Neural cell (in vitro differentiated cells): ENCODE data around the gene PHACTR2. TPM values are rescaled to one million over a fixed set of nuclear protein-coding genes. Genes with fewer than 3 reads are reported as not detected.

Experiments used
- H2AFZ ChIP-seq: fragments of 200-600, 300-800 bp; sonication (generic), shearing (Covaris generic); 2 replicates; pipeline ENCODE4 v1.6.0; 2014; ENCODE audit warnings: low read depth, mild to moderate bottlenecking, antibody characterized with exemption, low read length, moderate library complexity
- H3F3A ChIP-seq: fragments of 200-600 bp; shearing (Covaris generic); 2 replicates; pipeline ENCODE4 v1.6.1; 2016; ENCODE audit warnings: mild to moderate bottlenecking, moderate library complexity, mixed read lengths, antibody characterized with exemption, low read length; ENCODE audit not compliant: insufficient read depth, poor library complexity, severe bottlenecking
- H3K27ac ChIP-seq: fragments of 200-600, 300-800 bp; sonication (generic), shearing (Covaris generic); 2 replicates; pipeline ENCODE4 v1.5.1; 2014; ENCODE audit warnings: mild to moderate bottlenecking, low read length, moderate library complexity
- H3K27me3 ChIP-seq: fragments of 300-800, 200-600 bp; sonication (generic), shearing (Covaris generic); 2 replicates; pipeline ENCODE4 v1.6.0; 2014; ENCODE audit warnings: mild to moderate bottlenecking, low read depth, low read length, moderate library complexity; ENCODE audit not compliant: insufficient read depth
- H3K36me3 ChIP-seq: fragments of 300-800, 200-600 bp; sonication (generic), shearing (Covaris generic); 2 replicates; pipeline ENCODE4 v1.5.1; 2014; ENCODE audit warnings: mild to moderate bottlenecking, antibody characterized with exemption, low read length, moderate library complexity; ENCODE audit not compliant: insufficient read depth
- H3K4me2 ChIP-seq: fragments of 300-800, 200-600 bp; sonication (generic), shearing (Covaris generic); 2 replicates; pipeline ENCODE4 v1.6.0; 2014; ENCODE audit warnings: mild to moderate bottlenecking, low read length
- H3K4me3 ChIP-seq: fragments of 300-800, 200-600 bp; sonication (generic), shearing (Covaris generic); 2 replicates; pipeline ENCODE4 v1.5.1; 2014; ENCODE audit warnings: mild to moderate bottlenecking, low read length, moderate library complexity
- H3K79me2 ChIP-seq: fragments of 200-600 bp; shearing (Covaris generic); replicated peaks from 2 replicates; pipeline ENCODE4 v1.6.0; 2014; ENCODE audit warnings: mild to moderate bottlenecking, low read length, moderate library complexity; ENCODE audit not compliant: insufficient read depth
- H3K9ac ChIP-seq: fragments of 300-800, 200-600 bp; sonication (generic), shearing (Covaris generic); 2 replicates; pipeline ENCODE4 v1.6.1; 2016; ENCODE audit warnings: mild to moderate bottlenecking, low read length, mixed read lengths
- H3K9me2 ChIP-seq: fragments of 200-600 bp; shearing (Covaris generic); 2 replicates; pipeline ENCODE4 v1.6.1; 2016; ENCODE audit warnings: mild to moderate bottlenecking, low read length, mixed read lengths; ENCODE audit not compliant: insufficient read depth
- H3K9me3 ChIP-seq: fragments of 200-600, 300-800 bp; sonication (generic), shearing (Covaris generic); 2 replicates; pipeline ENCODE4 v1.6.1; 2016; ENCODE audit warnings: mild to moderate bottlenecking, mixed run types, low read length, moderate library complexity, mixed read lengths
- H4K20me1 ChIP-seq: fragments of 200-600 bp; shearing (Covaris generic); 2 replicates; pipeline ENCODE4 v1.6.1; 2016; ENCODE audit warnings: mild to moderate bottlenecking, mixed run types; ENCODE audit not compliant: insufficient read depth
- EP300 ChIP-seq: fragments of 450-650 bp; conservative IDR thresholded peaks from 2 replicates; pipeline ENCODE4 v1.6.1; 2014; ENCODE audit warnings: antibody characterized with exemption, mild to moderate bottlenecking, moderate library complexity; ENCODE audit not compliant: poor library complexity, severe bottlenecking
- EZH2 ChIP-seq: fragments of 200-600, 300-800 bp; shearing (Covaris generic), sonication (generic); IDR thresholded peaks from 2 replicates; pipeline ENCODE4 v1.6.1; 2014; ENCODE audit warnings: antibody characterized with exemption, low read length, borderline replicate concordance, mild to moderate bottlenecking; ENCODE audit not compliant: insufficient read depth, poor library complexity, severe bottlenecking
- MXI1 ChIP-seq: fragments of 450-650 bp; conservative IDR thresholded peaks from 2 replicates; pipeline ENCODE4 v1.6.1; 2014; ENCODE audit warnings: antibody characterized with exemption, mild to moderate bottlenecking; ENCODE audit not compliant: poor library complexity, severe bottlenecking
- POLR2AphosphoS5 ChIP-seq: IDR thresholded peaks from 2 replicates; pipeline ENCODE4 v1.6.1; 2012
- RAD21 ChIP-seq: fragments of 450-650 bp; conservative IDR thresholded peaks from 2 replicates; pipeline ENCODE4 v1.6.1; 2014; ENCODE audit warnings: antibody characterized with exemption, mild to moderate bottlenecking, moderate library complexity
- REST ChIP-seq: IDR thresholded peaks from 2 replicates; pipeline ENCODE4 v1.6.1; 2012; ENCODE audit warnings: borderline replicate concordance
- SMC3 ChIP-seq: fragments of 450-650 bp; conservative IDR thresholded peaks from 2 replicates; pipeline ENCODE4 v1.6.1; 2014; ENCODE audit warnings: antibody characterized with exemption, mild to moderate bottlenecking, moderate library complexity; ENCODE audit not compliant: poor library complexity
- TAF1 ChIP-seq: IDR thresholded peaks from 2 replicates; pipeline ENCODE4 v1.6.1; 2012; ENCODE audit warnings: low read depth
- polyA plus RNA-seq: library from polyadenylated mRNA; depleted of rRNA; stranded (reverse); fragments of >200 nt; gene quantifications from 2 replicates; pipeline ENCODE4 v1.2.3, GENCODE V29; 2014
- TF ChIP-seq, protein P1 (sequence below): fragments of 450-650 bp; IDR thresholded peaks from 2 replicates; pipeline ENCODE4 v1.5.1; 2014; ENCODE audit warnings: antibody characterized with exemption, mild to moderate bottlenecking, moderate library complexity; ENCODE audit not compliant: poor library complexity, severe bottlenecking

Gene PHACTR2
- polyA plus RNA-seq, 1 donor from 2014 or later, result 2.8 TPM

GRCh38 chr6:143842902-143843676, 165.3 kb downstream of the PHACTR2 start, which contains the start of gene LTV1:
TSS of gene LTV1 (plus strand) at chr6:143843338. CDS start at chr6:143843478, 140 bp downstream.
- H3K27ac ChIP-seq, result peak within 1 kb of the TSS; percentile 95
- peak within 1 kb of the TSS; percentile 91 for H3K4me3 ChIP-seq
- H3K27me3 ChIP-seq, result no peaks in the 10 kb centered on the region
- no peaks in the 10 kb centered on the region for H3F3A ChIP-seq
- peaks cover 9% of the 10 kb centered on the region for H3K36me3 ChIP-seq
- no peaks in the 10 kb centered on the region for H3K9me2 ChIP-seq
- peak within 1 kb of the TSS; percentile 99 for H3K4me2 ChIP-seq
- H3K9ac ChIP-seq, result peak within 1 kb of the TSS; percentile 88
- H3K9me3 ChIP-seq, result no peaks in the 10 kb centered on the region
- H2AFZ ChIP-seq, result peak within 1 kb of the TSS; percentile 87
- no peaks in the 10 kb centered on the region for H4K20me1 ChIP-seq
- H3K79me2 ChIP-seq, result peaks cover 22% of the 10 kb centered on the region
- peak; percentile 99 for TF ChIP-seq MXI1
- TF ChIP-seq TAF1, result peak; percentile 65
- peak; percentile 56 for TF ChIP-seq RAD21
- TF ChIP-seq EZH2, result no peak
- TF ChIP-seq SMC3, result peak; percentile 62
- TF ChIP-seq REST, result no peak
- TF ChIP-seq POLR2AphosphoS5, result peak; percentile 90
- TF ChIP-seq, protein P1, sequence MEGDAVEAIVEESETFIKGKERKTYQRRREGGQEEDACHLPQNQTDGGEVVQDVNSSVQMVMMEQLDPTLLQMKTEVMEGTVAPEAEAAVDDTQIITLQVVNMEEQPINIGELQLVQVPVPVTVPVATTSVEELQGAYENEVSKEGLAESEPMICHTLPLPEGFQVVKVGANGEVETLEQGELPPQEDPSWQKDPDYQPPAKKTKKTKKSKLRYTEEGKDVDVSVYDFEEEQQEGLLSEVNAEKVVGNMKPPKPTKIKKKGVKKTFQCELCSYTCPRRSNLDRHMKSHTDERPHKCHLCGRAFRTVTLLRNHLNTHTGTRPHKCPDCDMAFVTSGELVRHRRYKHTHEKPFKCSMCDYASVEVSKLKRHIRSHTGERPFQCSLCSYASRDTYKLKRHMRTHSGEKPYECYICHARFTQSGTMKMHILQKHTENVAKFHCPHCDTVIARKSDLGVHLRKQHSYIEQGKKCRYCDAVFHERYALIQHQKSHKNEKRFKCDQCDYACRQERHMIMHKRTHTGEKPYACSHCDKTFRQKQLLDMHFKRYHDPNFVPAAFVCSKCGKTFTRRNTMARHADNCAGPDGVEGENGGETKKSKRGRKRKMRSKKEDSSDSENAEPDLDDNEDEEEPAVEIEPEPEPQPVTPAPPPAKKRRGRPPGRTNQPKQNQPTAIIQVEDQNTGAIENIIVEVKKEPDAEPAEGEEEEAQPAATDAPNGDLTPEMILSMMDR, result peak; percentile 30
- TF ChIP-seq EP300, result peak; percentile 61

DNA sequence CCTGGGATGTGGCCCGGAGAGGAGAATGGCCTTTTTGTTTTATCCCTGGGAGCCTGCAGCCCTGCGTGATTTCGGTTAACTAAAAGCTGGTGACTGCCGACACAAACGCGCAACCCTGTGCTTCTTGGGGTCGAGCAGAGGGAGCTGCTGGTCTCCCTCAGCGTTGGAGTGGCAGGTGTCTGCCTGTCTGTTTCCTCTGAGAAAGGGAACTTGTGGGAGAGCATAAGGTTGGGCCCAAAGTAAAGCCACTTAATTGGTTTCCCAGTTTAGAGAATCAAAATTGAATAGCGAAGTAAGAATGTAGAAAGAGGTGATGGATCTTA, 165.9 kb downstream of the PHACTR2 start:
- no peaks in the 10 kb centered on the region for H3K27me3 ChIP-seq
- H3K79me2 ChIP-seq, result peaks cover 22% of the 10 kb centered on the region
- TF ChIP-seq RAD21 (no peak), EZH2 (no peak), EP300 (no peak), TAF1 (no peak), SMC3 (no peak), REST (no peak), MXI1 (no peak)
- H3K36me3 ChIP-seq, result peaks cover 13% of the 10 kb centered on the region
- H3K9ac ChIP-seq, result peak overlapping the region; percentile 88
- no peaks in the 10 kb centered on the region for H3K9me2 ChIP-seq
- no peaks in the 10 kb centered on the region for H4K20me1 ChIP-seq
- H3K9me3 ChIP-seq, result no peaks in the 10 kb centered on the region
- peak overlapping the region; percentile 91 for H3K4me3 ChIP-seq
- H3F3A ChIP-seq, result no peaks in the 10 kb centered on the region
- peak overlapping the region; percentile 95 for H3K27ac ChIP-seq
- peak overlapping the region; percentile 99 for H3K4me2 ChIP-seq
- H2AFZ ChIP-seq, result peak overlapping the region; percentile 87
